Esophagus squamous epithelium (tissue), 5 donors: Measurements from ENCODE around the gene KCNMA1. TPM values are rescaled to one million over a fixed set of nuclear protein-coding genes. Genes with fewer than 3 reads are reported as not detected.

Source experiments
- DNase-seq: peaks from one replicate; lab custom pipeline; 2025; lab: John Stamatoyannopoulos, UW
- H3K27ac ChIP-seq, 4 donors: fragments of 200-600 bp; sonication (generic); one replicate each; pipeline ENCODE4 v1.5.1; 2016 to 2019; ENCODE audit warnings: mild to moderate bottlenecking in 1 of 4
- H3K27me3 ChIP-seq, 4 donors: fragments of 200-600 bp; sonication (generic); 1 replicate in 3 of 4; 2 replicates in 1 of 4; pipeline versions ENCODE4 v1.5.1 to v1.6.0; 2017 to 2021; ENCODE audit warnings: antibody characterized with exemption in 1 of 4
- H3K36me3 ChIP-seq, 3 donors: fragments of 200-600 bp; sonication (generic); one replicate each; pipeline ENCODE4 v1.5.1; 2016 to 2019
- H3K4me1 ChIP-seq, 3 donors: fragments of 200-600 bp; sonication (generic); one replicate each; pipeline ENCODE4 v1.5.1; 2017 to 2019
- H3K4me3 ChIP-seq, 4 donors: fragments of 200-600 bp; sonication (generic); 1 replicate in 3 of 4; 2 replicates in 1 of 4; pipeline ENCODE4 v1.5.1; 2016 to 2019; ENCODE audit warnings: mild to moderate bottlenecking in 2 of 4, moderate library complexity in 1 of 4
- H3K9me3 ChIP-seq, 3 donors: fragments of 200-600 bp; sonication (generic); one replicate each; pipeline ENCODE4 v1.5.1; 2016 to 2019
- CTCF ChIP-seq, 6 experiments: fragments of 450-650 bp in 4 of 6; fragments of 200-600 bp in 2 of 6; sonication (generic) in 2 of 6; IDR thresholded peaks; one replicate each; pipeline ENCODE4 v1.5.1; 2016 to 2019; ENCODE audit warnings: antibody characterized with exemption in 6 of 6, mild to moderate bottlenecking in 4 of 6, moderate library complexity in 4 of 6
- POLR2A ChIP-seq, 4 donors: fragments of 450-650 bp; IDR thresholded peaks; one replicate each; pipeline ENCODE4 v1.6.1; 2017; ENCODE audit warnings: antibody characterized with exemption in 4 of 4, mild to moderate bottlenecking in 4 of 4, moderate library complexity in 3 of 4
- WGBS, 2 donors: methylation state at CpG; one replicate each; pipeline ENCODE4 v1.1.5; 2018; 5-methylcytosine and 5-hydroxymethylcytosine counted together
- intact Hi-C: fragments of 100-400 bp; cut with DNase I; formaldehyde crosslinking; loops from one replicate; pipeline ENCODE4 v1.15.0; 2022
- total RNA-seq, 4 donors: library from RNA; depleted of rRNA; stranded (reverse); fragments of >200 nt; gene quantifications; one replicate each; pipeline ENCODE4 v1.1.0, GENCODE V29; 2016
- donor health status: DM: yes; HTN: yes; CAD: no.

KCNMA1 gene
- total RNA-seq, 4 donors from 2014 or later = 7.5 to 74.2 (median 18.0) TPM

DNA sequence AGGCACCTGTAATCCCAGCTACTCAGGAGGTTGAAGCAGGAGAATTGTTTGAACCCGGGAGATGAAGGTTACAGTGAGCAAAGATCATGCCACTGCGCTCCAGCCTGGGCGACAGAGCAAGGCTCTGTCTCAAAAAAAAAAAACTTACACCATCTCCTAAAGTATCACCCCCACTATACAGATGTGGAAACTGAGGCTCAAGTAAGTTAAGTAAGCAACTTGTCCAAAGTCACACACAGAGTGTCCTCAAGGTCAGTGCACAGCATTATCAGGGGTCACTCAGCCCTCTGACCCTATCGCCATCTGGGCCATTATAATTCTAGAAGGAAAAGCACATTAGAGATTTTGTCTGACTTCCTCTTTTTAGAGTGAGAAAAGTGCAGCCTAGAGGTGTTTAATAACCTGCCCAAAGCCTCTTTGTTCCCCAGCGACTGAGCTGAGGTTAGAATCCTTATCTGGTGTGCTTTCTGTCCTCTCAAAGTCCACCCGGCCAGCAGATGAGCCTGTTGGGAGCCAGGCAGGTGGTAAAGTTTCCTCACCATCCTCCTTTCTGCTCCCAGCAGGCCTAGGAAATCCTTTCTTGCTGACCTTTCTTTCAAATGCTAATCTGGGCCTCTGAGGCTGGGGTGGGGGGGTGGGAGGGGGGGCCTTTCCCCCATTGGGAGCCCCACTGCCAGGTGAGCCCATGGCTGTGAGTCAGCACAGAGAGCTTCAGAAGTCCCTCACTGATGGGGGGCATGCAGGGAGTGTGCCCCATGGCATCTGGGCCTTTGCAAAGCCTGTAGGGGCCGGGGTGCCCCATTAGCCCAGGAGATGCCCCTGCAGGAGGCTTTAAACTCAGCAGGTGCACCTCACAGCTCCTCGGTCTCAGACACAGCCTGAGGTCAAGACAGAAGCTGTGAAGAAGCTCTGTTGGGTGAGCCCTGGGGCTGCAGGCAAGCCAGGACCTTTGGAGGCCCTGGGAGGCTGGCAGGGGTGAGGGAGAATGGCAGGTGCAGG, 12.0 kb upstream of the KCNMA1 start:
- intact Hi-C loops = loop anchor here (5.0 kb wide), 1 partner anchor 477 kb away; no protein-coding TSS in a partner anchor
- Histone ChIP-seq H3K27ac (no peak overlapping the region), H3K27me3 (peaks cover 0 to 34% (median 0%) of the 10 kb centered on the region in 4 donors), H3K4me3 (no peak overlapping the region), H3K36me3 (no peaks in the 10 kb centered on the region), H3K9me3 (peaks cover 0 to 6% (median 4%) of the 10 kb centered on the region in 3 donors), H3K4me1 (no peaks in the 10 kb centered on the region)
- no peak for DNase-seq
- no peak for TF ChIP-seq POLR2A (IDR thresholded peaks at IDR 0.05)
- no peak for TF ChIP-seq CTCF (IDR thresholded peaks at IDR 0.05)
- 67 to 80% methylated on average over 6 of the region's 8 CpGs for WGBS, 2 donors

DNA sequence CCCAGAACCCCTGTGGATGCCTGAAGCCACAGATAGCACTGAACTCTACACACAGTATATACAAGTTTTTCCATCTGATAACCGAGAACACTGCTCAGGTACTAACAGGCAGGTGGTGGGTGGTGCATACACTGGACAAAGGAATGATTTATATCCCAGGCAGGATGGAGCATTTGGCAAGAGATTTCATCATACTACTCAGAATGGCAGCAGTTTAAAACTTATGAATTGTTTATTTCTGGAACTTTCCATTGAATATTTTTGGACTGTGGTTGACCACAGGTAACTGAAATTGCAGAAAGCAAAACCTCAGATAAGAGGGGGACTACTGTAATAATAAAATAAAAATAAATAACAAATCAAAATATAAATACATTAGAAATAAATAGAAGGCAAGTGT, 10.9 kb upstream of the KCNMA1 start:
- Histone ChIP-seq H3K4me3 (no peak overlapping the region), H3K4me1 (no peaks in the 10 kb centered on the region), H3K27ac (no peak overlapping the region), H3K36me3 (no peaks in the 10 kb centered on the region), H3K9me3 (peaks cover 0 to 6% (median 4%) of the 10 kb centered on the region in 3 donors), H3K27me3 (peaks cover 0 to 34% (median 0%) of the 10 kb centered on the region in 4 donors)
- no peak for TF ChIP-seq CTCF (IDR thresholded peaks at IDR 0.05)
- TF ChIP-seq POLR2A (IDR thresholded peaks at IDR 0.05) = no peak
- no peak for DNase-seq
- intact Hi-C loops = loop anchor here (5.0 kb wide), 1 partner anchor 476 kb away; no protein-coding TSS in a partner anchor
- WGBS, 2 donors = 17 to 38% methylated on average over 1 of the region's 1 CpG

- intact Hi-C loops = loop anchor here (5.0 kb wide), 1 partner anchor 475 kb away; no protein-coding TSS in a partner anchor
- TF ChIP-seq POLR2A (IDR thresholded peaks at IDR 0.05) = no peak
- no peak for TF ChIP-seq CTCF (IDR thresholded peaks at IDR 0.05)
- peaks cover 0 to 34% (median 0%) of the 10 kb centered on the region in 4 donors for H3K27me3 ChIP-seq
- no peak for DNase-seq
- no peaks in the 10 kb centered on the region for H3K9me3 ChIP-seq
- no peak overlapping the region for H3K27ac ChIP-seq
- 90 to 98% methylated on average over 4 of the region's 4 CpGs for whole genome bisulfite sequencing, 2 donors
- H3K4me3 ChIP-seq = no peak overlapping the region
- H3K4me1 ChIP-seq = no peaks in the 10 kb centered on the region
- no peaks in the 10 kb centered on the region for H3K36me3 ChIP-seq
Measured at GRCh38 chr10:77647543-77648293, 10.1 kb upstream of the KCNMA1 start.

GRCh38 chr10:77644557-77645243, 7.1 kb upstream of the KCNMA1 start:
- no peak for DNase-seq
- intact Hi-C loops = loop anchor here (5.0 kb wide), 1 partner anchor 472 kb away; no protein-coding TSS in a partner anchor
- Histone ChIP-seq H3K27me3 (peaks cover 0 to 42% (median 0%) of the 10 kb centered on the region in 4 donors), H3K4me1 (peaks cover 0 to 10% (median 0%) of the 10 kb centered on the region in 3 donors), H3K9me3 (no peaks in the 10 kb centered on the region), H3K36me3 (no peaks in the 10 kb centered on the region), H3K27ac (no peak overlapping the region), H3K4me3 (no peak overlapping the region)
- 78 to 88% methylated on average over 4 of the region's 4 CpGs for WGBS, 2 donors
- TF ChIP-seq POLR2A (IDR thresholded peaks at IDR 0.05) (no peak), CTCF (IDR thresholded peaks at IDR 0.05) (no peak)
